GM18526 (cell line): Measurements from ENCODE around the gene MICAL1.

ENCODE experiments used
- POLR2A ChIP-seq: IDR thresholded peaks from 3 replicates; pipeline ENCODE4 v1.6.1; 2011; ENCODE audit not compliant: insufficient read length; ENCODE audit errors: extremely low read depth

The MICAL1 gene

GRCh38 chr6:109482905-109483734 lies 27.5 kb upstream of the MICAL1 start, which contains the start of gene ZBTB24:
Gene ZBTB24 (minus strand): TSS chr6:109483219. CDS start chr6:109482026, 1,193 bp downstream.
- peak; percentile 69 for TF ChIP-seq POLR2A

GRCh38 chr6:109480993-109481480 lies 25.5 kb upstream of the MICAL1 start:
- TF ChIP-seq POLR2A: no peak

GRCh38 chr6:109478841-109479624 lies 23.5 kb upstream of the MICAL1 start:
- no peak for TF ChIP-seq POLR2A

GRCh38 chr6:109478222-109478805 lies 22.7 kb upstream of the MICAL1 start:
- TF ChIP-seq POLR2A: no peak

GRCh38 chr6:109477725-109478124 lies 22.2 kb upstream of the MICAL1 start:
- TF ChIP-seq POLR2A: no peak

- no peak for TF ChIP-seq POLR2A
These were observed 21.6 kb upstream of the MICAL1 start for GRCh38 chr6:109477184-109477583.

GRCh38 chr6:109475625-109476024 lies 20.1 kb upstream of the MICAL1 start:
- no peak for TF ChIP-seq POLR2A

- TF ChIP-seq POLR2A: no peak
These were observed 19.4 kb upstream of the MICAL1 start for GRCh38 chr6:109474995-109475394.

GRCh38 chr6:109473120-109473519 lies 17.5 kb upstream of the MICAL1 start:
- TF ChIP-seq POLR2A: no peak

- no peak for TF ChIP-seq POLR2A
These were observed 16.8 kb upstream of the MICAL1 start for GRCh38 chr6:109472132-109472995.

GRCh38 chr6:109471105-109471810 lies 15.7 kb upstream of the MICAL1 start:
- no peak for TF ChIP-seq POLR2A

- TF ChIP-seq POLR2A: no peak
These were observed 14.1 kb upstream of the MICAL1 start for GRCh38 chr6:109469591-109470189.

- no peak for TF ChIP-seq POLR2A
These were observed 12.1 kb upstream of the MICAL1 start for GRCh38 chr6:109467696-109468095.

- no peak for TF ChIP-seq POLR2A
These were observed 10.8 kb upstream of the MICAL1 start for GRCh38 chr6:109466212-109466923.
